ENCODE results near the gene PLIN1.
A peak's percentile ranks its signal among the peaks of the same experiment; 100 is the strongest.

GRCh38 chr15:89654847-89655805 is 24.0 kb downstream of the PLIN1 start, which contains the start of gene KIF7:
- TF ChIP-seq, protein P1, sequence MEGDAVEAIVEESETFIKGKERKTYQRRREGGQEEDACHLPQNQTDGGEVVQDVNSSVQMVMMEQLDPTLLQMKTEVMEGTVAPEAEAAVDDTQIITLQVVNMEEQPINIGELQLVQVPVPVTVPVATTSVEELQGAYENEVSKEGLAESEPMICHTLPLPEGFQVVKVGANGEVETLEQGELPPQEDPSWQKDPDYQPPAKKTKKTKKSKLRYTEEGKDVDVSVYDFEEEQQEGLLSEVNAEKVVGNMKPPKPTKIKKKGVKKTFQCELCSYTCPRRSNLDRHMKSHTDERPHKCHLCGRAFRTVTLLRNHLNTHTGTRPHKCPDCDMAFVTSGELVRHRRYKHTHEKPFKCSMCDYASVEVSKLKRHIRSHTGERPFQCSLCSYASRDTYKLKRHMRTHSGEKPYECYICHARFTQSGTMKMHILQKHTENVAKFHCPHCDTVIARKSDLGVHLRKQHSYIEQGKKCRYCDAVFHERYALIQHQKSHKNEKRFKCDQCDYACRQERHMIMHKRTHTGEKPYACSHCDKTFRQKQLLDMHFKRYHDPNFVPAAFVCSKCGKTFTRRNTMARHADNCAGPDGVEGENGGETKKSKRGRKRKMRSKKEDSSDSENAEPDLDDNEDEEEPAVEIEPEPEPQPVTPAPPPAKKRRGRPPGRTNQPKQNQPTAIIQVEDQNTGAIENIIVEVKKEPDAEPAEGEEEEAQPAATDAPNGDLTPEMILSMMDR (IDR thresholded peaks at IDR 0.05 in 2 of 3, conservative IDR thresholded peaks at IDR 0.05 in 1 of 3; ENCODE audit: control insufficient read depth in 2 of 3, extremely low read depth in 1 of 3, insufficient read depth in 1 of 3, low read depth in 3 of 3, low read length in 3 of 3): no peak
- no peak for TF ChIP-seq BRCA1 (IDR thresholded peaks at IDR 0.05; ENCODE audit: low read depth, low read length)
- no peak for TF ChIP-seq CBX5 (IDR thresholded peaks at IDR 0.05; ENCODE audit: low read depth)
- TF ChIP-seq POLR2A (IDR thresholded peaks at IDR 0.05; ENCODE audit: low read depth, low read length): peak; percentile 57; the same call in 1 of the 2 replicates
- TF ChIP-seq HDGF (IDR thresholded peaks at IDR 0.05): no peak
- no peak for TF ChIP-seq ZZZ3 (IDR thresholded peaks at IDR 0.05; ENCODE audit: control insufficient read depth, insufficient read length, low read depth)
- no peak for TF ChIP-seq EP300 (IDR thresholded peaks at IDR 0.05; ENCODE audit: borderline replicate concordance in 1 of 2, control insufficient read depth in 1 of 2, low read depth in 2 of 2, low read length in 2 of 2)
